ENCODE measurements around the gene CDX1.

GRCh38 chr5:150133581-150134197 lies 32.9 kb upstream of the CDX1 start:
- no peak for TF ChIP-seq CTCF (IDR thresholded peaks at IDR 0.05)
- no peak for TF ChIP-seq POLR2A (IDR thresholded peaks at IDR 0.05)
